GM12872 (cell line): ENCODE measurements around the gene PYGL.

Source experiments
- TF ChIP-seq, protein P1 (sequence below): IDR thresholded peaks from 3 replicates; pipeline ENCODE4 v1.5.1; 2011; ENCODE audit warnings: low read depth, mild to moderate bottlenecking, low read length, moderate library complexity; ENCODE audit not compliant: insufficient read depth

PYGL gene

GRCh38 chr14:50856660-50857059, 87.6 kb downstream of the PYGL start:
- TF ChIP-seq, protein P1, sequence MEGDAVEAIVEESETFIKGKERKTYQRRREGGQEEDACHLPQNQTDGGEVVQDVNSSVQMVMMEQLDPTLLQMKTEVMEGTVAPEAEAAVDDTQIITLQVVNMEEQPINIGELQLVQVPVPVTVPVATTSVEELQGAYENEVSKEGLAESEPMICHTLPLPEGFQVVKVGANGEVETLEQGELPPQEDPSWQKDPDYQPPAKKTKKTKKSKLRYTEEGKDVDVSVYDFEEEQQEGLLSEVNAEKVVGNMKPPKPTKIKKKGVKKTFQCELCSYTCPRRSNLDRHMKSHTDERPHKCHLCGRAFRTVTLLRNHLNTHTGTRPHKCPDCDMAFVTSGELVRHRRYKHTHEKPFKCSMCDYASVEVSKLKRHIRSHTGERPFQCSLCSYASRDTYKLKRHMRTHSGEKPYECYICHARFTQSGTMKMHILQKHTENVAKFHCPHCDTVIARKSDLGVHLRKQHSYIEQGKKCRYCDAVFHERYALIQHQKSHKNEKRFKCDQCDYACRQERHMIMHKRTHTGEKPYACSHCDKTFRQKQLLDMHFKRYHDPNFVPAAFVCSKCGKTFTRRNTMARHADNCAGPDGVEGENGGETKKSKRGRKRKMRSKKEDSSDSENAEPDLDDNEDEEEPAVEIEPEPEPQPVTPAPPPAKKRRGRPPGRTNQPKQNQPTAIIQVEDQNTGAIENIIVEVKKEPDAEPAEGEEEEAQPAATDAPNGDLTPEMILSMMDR = no peak

GRCh38 chr14:50855558-50855957, 88.7 kb downstream of the PYGL start:
- TF ChIP-seq, protein P1 = no peak
